Posterior vena cava (tissue), 2 donors: Measurements from ENCODE around the gene FEV. TPM values are rescaled to one million over a fixed set of nuclear protein-coding genes. Genes with fewer than 3 reads are reported as not detected.

Experiments used
- DNase-seq: peaks from one replicate; pipeline ENCODE4 v3.0.0-alpha.2; 2020; ENCODE audit warnings: low spot score
- intact Hi-C, 2 donors: fragments of 100-400 bp; cut with DNase I; formaldehyde crosslinking; loops; one replicate each; pipeline versions ENCODE4 v1.14.1 to v1.14.2; 2022 to 2023
- total RNA-seq, 2 donors: library from RNA; stranded (reverse); fragmentation: NEBNext Ultra II Directional; extraction: Animal tissue kit (Norgen Biotek cat#: 25700); gene quantifications; one replicate each; pipeline ENCODE4 v1.2.1, GENCODE V29; 2021
- donor health status: DM: yes; HTN: yes; CAD: no.
- donor health status: DM: yes; HTN: yes; CAD: no.

FEV gene
- total RNA-seq, 2 donors from 2014 or later = not detected

DNA sequence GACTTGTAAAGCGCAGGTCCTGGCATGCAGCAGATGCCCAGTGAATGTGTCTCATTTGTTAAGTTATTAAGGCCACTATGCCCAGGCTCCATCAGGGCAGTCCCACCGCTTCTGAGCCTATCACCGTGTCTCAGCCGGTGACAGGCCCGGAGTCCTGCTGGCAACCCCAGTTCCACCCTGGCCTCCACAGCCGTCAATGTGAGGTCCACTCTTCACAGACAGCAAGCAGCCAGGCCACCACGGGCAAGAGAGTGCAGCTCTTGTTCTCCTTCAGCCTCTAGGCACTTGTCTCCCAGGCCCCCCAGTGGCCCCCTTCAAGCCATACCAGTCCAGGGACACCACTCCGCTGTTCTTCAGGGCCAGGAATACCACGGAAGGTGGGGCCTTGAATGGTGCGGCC, 33.7 kb upstream of the FEV start:
- DNase-seq = no peak
- intact Hi-C loops = no loop called here

DNA sequence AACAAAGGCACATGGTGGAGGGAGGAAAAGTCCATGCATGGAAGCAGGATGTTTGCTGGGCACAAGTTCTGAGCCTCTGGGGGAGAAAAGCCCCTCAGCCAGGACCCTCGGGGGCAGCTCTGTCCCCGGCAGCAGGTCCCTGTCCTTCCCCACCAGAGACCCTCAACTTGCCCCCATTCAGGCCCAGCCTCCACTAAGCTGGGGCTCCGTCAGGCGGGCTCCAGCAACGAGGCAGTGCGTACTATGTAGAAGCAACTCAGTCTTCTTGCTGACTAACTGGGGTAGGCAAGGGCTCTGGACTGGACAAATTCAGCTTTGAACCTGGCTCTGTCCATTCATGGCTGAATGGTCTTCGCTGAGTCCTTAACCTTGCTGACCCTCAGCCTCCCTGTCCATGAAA, 33.3 kb upstream of the FEV start:
- no peak for DNase-seq
- intact Hi-C loops = no loop called here

DNA sequence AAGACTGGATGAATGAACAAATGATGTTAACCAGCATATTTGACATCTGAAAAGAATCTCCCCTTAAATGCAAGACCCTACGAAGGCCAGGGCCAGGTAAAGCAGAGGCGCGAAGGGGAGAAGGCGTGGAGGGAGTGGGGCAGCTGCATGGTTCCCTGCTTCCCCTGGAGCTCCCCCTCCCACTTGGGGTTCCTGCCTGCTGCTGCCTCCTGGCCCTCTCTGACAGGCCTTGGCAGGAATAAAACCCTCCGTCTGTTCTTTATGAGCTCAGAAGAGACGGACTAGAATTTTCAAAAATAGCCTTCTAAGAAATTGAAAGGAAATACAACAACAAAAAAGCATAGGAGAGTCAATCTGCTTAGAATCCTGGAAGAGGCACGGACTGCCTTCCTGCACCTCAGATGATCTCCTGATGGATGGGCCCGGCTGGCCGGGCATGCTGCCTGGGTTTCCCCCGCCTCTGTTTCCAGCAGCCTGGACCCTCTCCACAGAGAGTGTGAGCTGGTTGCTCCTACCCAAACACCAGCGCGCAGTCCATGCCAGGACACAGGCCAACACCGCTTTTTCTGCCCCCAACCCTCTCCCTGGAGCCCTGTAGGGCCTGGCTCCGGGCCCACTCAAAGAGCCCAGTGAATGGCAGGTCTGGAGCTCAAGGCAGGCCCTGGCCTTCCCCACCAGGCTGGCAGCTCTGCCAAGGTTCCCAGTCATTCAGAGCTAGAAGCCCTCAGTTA, 32.4 kb upstream of the FEV start:
- intact Hi-C loops = no loop called here
- DNase-seq = no peak

DNA sequence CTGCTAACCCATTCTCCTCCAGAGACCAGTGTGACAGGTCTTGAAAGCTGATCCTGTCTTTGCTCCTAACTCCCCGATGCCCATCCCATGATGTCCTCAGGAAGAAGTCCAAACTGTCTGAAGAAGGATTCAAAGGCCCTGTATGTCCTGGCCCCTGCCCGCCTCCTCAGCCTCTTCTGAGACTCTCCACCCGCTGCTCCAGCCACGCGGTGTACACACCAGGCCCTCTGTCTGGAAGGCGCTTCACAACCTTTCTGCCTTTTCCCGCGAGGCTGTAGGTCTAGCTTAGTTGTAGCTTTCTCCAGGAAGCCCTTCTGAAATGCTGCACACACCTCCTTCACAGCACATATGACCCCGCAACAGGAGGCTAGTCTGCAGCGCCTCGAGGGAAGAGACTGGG, 31.7 kb upstream of the FEV start:
- no peak for DNase-seq
- intact Hi-C loops = no loop called here

DNA sequence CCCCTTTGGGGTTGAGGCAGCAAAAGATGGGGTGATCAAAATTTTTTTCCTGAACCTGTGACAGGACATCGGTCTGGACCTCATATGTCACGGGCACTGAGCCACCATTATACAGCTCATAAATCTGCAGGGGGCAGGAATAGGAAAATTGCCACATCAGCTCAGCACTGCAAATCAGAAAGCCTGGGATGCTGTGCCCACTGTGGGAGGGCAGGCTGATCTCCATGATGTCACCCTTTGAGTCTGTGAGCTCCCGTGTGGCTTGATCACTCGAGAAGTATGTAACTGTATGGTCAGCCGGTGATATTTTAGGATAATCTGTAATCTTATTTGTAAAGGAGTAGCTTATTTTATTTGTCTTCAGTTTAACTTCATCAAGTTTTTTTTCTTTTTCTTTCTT, 25.9 kb upstream of the FEV start:
- DNase-seq = no peak
- intact Hi-C loops = no loop called here

DNA sequence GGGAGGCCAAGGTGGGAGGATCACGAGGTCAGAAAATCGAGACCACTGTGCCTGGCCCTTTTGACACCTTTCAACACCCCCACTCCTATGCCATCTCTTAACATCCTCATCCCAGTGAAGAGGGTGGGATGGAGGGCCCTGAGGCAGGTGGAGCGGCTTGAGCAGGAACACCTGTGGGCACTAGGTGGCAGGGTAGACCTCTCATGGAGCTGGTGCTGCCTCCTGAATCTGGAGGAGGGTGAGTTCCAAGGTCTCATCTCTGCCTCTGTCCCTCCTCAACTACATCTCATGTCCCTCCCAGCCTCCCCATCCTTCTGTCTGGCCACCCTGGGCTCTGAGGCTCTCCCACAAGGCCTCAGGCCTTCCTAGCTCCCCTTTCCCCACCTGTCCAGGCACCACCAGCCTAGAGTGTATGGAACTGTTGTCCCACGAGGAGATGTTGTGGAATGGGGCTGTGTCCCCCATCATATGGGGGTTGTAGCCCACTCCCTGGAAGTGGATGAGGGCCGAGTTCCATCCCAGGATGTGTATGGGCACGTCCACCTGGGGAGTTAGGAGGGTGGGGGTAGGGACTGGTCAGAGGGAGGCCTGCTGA, 25.3 kb upstream of the FEV start:
- intact Hi-C loops = no loop called here
- no peak for DNase-seq

DNA sequence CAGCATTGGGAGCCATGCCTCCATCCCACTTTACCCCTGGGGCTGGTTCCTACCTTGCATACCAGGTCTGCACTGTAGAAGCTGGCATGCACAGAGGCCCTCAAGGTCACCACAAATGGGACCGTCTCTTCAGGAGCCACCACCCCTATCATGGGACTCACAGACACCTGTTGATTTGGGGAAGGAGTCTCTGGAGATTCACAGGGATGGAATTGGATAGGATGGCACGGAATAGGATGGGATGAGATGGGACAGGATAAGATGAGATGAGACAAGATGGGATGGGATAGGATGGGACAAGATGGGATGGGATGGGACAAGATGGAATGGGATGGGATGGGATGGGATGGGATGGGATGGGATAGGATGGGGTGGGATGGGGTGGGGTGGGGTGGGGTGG, 24.3 kb upstream of the FEV start:
- intact Hi-C loops = no loop called here
- DNase-seq = no peak

DNA sequence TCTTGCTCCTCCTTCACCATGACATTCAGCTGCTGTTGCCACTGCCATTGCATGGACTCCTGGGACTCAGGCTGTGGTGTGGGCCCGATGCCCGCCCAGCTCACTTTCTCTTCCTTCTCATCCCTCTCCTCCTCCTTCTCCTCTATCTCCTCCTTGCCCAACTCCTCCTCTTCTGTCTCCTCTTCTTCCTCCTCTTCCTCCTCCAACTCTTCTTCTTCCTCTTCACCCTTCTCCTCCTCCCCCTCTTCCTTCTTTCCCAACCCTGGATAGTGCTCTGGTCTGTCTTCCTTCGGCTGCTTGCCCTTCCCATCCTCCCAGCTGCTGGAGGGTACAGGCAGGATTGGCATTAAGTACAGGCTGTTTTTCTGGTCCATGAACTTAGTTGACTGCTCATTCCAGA, 19.0 kb upstream of the FEV start:
- intact Hi-C loops = no loop called here
- no peak for DNase-seq

DNA sequence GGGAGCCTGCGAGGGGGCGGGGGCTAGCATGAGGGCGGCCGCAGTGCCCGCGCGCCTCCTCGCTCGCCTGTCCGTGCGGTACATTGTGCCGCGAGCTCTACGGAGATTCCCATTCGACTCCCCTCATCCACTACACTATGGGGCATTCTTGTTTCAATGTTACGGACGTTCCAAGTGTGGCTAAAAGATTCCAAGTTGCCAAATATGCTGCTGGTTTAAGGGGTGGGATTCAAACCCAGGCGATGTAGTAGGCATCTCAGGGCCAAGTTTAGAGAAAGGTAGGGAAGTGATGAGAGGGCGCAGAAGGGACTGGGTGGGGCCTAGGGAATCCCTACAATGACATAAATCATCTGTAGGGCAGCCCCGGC, 18.3 kb upstream of the FEV start:
- intact Hi-C loops = no loop called here
- DNase-seq = no peak

DNA sequence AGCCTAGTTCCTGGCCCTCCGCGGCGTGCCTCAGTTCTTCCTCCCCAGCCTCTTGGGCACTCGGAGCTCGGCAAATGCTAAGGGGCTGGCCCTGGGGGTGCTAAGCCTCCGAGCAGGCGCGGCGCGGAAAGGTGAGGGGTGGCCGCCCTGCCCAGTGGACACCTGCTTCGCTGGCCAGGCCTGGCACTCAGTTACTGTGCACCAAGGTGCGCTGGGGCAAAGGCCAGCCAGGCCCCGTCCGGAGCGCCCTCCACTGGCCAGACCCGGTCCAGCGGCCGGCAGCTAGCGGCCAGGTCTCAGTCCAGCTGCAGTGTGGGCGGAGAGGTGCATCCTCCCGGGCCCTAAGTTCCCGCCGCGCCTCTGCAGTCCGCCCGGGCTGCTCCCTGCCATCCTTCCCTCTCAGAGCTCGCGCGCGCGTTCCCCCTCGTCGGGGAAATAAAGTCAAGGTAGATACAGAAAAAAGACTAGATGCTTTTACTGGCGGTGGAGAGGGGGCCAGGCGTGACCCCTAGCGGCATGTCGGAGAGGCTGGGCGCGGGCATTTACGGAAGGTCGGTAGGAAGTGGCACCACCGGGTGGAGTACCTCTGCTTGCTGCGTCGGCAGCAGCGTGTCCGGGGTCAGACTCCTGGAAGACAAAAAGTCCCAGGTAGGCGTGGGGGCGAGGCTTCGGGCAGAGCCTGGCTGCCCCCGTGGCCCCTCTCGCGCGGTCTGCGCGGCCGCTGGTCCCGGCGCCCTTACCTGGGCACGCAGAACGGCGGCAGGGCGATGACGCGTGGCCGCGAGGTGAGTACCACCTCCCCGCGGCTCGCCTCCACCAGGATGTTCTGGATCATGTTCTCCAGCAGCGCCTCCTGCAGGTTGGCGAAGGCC, 17.6 kb upstream of the FEV start:
- DNase-seq = no peak
- intact Hi-C loops = no loop called here

DNA sequence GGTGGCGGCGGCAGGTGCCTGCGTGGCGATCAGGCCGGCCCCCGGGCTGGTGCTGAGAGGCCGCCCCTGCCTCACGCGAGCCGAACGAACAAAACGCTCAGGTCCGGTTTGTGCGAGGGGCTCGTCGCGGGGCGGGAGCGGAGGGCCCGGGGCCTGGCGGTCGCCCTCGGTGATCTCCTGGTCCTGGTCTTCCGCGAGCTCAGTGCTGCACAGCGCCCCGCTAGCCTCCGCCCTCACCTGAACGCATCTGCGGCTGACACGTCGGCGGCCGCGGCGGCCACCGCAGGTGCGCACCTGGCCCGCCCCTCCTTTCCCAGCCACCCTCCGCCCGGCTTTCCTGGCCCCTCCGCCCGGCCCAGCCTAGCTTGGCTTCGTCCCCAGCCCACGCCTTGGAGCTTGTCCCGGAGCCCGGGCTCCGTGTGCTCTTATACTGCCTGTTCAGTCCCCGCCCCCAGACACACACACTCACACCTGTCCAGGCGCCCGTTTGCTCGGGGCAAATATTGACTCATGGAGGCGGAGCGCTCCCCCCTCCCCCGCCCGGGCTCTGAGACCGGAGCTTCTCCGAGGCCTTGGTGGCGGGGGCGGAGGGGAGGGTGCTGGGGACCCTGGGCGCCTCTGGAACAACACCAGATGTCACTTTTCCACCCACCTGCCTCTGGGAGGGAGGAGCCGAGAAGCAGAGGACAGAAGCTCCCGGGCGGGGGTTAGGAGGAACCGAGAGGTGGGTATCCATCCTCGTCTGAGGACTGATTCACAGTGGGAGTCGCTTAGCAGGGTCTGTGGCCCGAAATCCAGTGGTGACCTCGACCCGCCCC, 16.8 kb upstream of the FEV start:
- no peak for DNase-seq
- intact Hi-C loops = no loop called here

DNA sequence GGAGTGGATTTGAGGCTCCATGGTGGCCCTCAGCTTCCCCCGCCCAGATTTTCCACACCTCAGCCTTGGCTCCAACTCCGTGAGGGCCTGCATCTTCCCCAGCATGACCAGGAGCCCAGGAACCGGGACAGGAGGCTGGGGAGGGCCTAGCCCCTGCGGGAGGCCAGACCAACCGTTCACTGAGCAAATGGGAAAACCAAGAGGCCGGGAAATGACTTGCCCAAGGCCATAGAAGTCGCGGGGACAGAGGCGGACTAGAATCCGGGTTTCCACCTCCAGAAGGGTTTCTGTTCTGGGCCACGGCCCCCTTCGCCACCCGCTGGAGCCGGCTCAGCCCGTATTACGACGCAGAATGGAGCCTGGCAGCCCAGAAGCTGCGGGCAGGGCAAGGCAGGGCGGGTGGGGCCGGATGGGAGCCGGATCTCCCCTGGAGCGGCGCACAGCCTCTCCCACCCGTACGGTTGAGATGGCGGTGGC, 16.2 kb upstream of the FEV start:
- intact Hi-C loops = no loop called here
- no peak for DNase-seq

DNA sequence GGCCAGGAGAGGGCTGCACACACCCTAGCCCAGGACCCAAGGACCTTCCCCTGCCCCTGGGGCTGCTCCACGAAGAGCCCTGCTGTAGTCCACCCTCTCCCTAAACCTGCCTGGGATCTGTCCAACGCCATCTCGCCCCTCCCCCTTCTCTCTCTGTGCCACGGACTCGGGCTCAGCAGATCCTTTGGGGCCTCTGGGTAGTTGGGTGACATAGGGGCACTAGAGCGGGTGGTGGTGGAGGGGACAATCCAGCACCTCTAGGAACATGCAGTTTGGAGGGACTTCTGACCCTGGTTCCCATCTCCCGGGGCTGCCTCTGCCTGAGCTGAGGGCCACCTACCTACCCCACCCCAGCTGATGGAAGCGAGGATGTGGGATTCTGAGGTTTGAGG, 15.6 kb upstream of the FEV start:
- intact Hi-C loops = no loop called here
- DNase-seq = no peak

DNA sequence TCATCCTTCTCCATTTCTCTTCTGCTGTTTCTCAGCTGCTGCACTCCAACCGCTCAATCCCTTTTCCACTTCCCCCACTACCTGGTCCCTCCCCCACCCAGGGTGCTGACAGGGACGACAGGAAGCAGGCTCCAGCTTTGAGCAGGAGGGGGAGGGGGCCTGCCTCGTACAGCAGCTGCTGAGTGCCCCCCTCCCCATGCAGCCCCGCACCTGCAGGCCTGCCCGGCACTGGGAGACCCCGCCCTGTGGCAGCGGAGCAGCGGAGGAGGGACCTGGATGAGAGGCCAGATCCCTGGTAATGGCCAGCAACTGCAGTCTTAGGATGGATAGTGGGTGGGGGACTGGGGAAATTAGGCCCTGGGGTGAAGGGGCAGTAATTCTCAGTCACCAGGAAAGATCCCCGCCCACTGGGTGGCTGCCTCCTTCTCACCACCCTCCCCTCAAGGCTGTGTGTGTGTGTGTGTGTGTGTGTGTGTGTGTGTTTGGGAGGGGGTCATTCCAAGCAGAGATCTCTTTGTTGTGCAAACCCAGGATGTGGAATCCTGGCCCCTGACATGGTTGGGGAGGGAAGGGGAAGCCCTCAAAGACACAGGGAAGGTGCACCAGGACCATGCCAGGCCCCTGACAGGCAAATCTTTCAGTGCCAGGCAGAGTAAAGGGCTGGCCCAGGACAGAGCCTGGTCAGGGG, 15.0 kb upstream of the FEV start:
- intact Hi-C loops = no loop called here
- no peak for DNase-seq

DNA sequence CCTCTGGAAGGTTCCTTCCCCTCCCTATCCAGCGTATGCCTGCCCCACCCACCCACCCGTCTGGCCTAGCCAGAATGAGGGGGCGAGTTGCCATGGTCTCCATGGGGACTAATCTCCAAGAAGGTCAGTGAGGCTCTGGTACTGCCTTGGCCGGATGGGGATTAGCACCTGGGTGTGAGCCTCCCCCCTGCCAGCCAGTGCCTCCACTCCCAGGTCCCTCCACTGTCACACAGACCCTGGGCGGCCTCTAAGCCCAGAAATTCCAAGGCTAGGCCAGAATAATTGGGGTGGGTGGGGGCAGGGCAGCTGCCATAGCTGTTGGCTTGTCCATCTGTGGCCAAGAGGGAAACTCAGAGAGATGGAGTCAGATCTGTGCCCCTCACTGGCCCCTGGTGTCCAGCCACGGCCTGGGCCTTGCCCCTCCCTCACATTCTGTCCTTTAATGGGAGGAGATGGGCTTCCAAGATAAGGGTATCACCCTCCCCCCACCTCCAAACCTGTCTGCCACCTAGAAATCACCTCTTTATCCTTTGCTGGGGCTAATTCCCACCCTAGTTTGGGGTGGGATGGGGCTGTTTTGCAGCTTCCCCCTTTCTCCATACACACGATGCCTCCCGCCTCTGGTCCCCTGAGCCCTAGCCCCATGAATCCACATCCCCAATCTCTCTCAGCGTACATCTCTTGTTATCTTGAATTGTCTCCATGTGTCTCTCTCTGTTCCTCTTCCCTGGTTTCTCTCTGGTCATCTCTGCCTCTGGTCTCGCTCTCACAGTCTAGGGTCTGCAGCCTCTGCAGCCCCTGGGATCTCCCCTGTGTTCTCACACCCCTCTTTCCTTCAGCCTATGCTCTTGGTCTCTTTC, 14.3 kb upstream of the FEV start:
- intact Hi-C loops = no loop called here

DNA sequence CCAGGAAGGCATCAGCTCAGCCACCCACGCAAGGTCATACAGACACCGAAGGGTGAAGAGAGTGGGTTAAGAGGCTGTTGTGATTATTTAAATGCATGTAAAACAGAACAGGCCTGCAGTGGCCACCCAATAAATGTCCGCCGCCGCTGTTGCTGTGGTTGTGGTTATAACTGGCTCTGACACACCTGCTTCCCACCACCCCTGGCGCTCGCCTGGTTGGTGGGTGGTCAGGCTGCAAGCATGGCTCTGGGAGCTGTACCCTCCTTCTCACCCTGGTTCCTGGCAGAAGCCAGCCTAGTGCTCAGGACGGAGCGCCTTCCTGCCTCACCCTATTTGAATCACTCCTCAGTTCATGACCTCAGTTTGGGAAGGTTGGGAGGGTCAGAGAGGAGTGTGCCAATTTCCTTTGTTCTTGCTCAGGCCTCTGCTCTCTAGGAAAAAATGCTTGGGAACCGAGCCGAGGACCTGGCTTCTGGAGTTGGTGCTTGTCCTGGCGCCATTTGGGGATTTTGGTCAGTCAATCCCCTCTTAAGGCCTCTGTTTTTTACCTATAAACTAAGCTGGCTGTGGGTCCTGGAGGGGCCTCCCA, 13.5 kb upstream of the FEV start:
- DNase-seq = no peak
- intact Hi-C loops = no loop called here

More for the DNA sequence above, 14.3 kb upstream of the FEV start:
- DNase-seq = no peak

DNA sequence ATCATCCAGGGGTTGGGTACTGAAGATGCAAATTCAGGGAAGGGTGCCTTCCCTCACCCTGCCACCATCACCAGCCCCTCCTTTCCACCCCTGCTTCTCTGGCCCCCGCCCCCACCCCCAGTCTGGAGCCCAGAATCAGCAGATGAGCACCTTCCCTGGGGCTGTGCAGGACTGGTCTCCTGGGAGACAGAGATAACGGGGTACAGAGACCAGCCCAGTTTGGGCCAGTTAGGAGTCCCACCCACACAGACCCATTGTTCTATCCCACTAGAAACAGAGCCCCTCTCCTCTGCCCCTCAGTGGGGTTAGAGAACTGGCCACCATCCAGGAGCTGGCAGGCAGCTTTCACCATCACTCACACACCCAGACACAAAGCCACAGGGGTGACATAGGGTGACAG, 12.7 kb upstream of the FEV start:
- no peak for DNase-seq
- intact Hi-C loops = no loop called here

DNA sequence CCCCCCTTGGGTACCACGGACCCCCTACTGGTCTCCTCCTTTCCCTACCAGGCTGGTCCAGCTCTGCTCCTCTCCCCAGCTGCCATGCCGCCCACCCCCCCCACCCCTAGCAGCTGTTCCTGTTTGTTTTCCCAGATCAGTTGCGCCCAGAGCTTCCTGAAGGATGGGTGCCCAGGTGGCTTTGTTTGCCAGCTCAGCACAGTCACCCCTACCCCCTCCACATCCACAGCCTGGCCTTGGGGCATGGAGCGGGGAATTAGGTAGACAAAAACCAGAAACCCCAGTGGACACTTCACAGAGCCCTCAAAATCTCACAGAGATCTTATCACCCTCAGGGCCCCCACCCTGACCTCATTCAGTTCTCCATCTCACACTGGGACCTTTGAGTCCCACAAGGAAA, 12.0 kb upstream of the FEV start:
- intact Hi-C loops = no loop called here
- no peak for DNase-seq
